Glomerular visceral epithelial cell (primary cell): ENCODE data around the gene RREB1.
"Not testable (repeated sequence)": the region's sequence is repeated elsewhere in the genome, so short reads cannot be mapped to it uniquely, and the experiment has no call there.

Experiments used
- DNase-seq: peaks from one replicate; pipeline ENCODE4 v3.0.0-alpha.2; 2016; ENCODE audit errors: extremely low spot score

Gene RREB1

DNA sequence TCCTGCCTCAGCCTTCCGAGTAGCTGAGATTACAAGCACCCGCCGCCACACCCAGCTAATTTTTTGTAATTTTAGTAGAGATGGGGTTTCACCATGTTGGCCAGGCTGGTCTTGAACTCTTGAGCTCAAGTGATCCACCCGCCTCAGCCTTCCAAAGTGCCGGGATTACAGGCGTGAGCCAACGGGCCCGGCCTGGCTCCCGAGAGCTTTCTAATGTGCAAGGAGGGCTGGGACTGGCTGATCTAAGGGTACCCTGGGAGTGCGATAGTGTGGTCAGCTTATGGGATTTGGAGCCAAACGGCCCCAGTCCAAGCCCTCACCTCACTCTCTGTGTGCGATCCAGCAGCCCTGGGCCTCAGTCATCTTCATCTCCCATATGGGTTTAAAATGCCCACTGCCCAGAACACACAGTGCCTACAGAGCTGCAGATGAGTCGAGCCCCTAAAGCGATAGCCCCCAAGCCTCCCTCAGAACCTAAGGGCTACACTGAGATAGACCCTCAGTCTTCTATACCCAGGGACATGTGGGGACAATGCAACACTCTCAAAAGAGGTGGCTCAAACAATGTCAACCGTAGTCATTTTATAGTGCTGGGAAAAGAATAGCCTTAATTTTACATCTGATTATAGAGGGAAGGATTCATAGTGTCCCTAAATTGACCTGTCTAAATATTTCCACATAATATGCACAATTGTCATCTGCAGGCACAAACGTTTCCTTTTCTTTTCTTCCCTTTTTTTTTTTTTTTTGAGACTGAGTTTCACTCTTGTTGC is 155.2 kb downstream of the RREB1 start:
- DNase-seq = no peak

DNA sequence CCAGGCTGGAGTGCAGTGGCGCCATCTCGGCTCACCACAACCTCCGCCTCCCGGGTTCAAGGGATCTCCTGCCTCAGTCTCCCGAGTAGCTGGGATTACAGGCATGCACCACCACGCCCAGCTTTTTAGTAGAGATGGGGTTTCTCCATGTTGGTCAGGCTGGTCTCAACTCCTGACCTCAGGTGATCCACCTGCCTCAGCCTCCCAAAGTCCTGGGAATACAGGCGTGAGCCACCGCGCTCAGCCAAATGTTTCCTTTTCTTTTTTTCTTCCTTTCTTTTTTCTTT is 155.7 kb downstream of the RREB1 start:
- not testable (repeated sequence) for DNase-seq

DNA sequence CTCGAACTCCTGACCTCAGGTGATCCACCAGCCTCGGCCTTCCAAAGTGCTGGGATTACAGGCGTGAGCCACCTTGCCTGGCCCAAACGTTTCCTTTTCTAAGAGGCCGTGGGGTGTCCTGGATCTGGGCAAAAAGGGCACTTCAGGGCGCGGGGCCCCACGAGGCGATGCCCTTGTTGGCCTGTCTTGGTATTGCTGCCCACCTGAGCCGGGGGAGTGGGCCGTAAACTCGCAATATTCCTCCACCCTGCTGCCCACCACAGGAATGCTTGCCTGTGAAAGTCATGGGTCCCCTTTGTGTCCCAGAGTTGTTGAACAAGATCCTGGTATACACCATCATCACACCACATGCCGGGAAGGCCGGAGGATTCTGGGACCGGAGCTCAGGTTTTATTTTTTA is 156.3 kb downstream of the RREB1 start:
- no peak for DNase-seq

DNA sequence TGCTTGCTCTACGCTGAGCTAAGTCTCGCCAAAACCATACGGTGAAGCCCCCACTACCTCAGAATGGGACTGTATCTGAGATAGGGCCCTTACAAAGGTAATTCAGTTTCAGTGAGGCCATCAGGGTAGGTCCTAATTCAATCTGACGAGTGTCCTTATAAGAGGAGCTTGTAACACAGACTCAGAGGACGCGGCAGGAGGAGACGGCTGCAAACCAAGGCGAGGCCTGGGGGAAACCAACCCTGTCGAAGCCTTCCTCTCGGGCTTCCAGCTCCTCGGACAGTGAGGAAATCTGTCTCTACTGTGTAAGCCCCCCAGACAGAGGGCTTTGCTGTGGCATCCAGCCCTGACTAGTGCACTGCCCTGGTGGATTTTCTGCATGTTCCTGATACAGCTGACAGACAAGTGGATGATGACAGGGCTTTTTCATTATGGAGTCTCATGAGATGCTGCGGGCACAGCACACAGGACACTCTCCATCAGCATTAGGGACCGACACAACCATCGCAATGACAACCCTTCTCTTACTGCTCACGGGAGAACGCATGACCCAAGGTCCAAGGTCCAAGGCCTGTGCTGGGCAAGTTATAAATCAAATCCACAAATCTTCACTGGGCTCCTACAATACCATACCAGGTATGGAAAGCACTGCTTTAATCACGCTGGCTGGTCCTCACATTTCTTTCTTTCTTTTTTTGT is 157.1 kb downstream of the RREB1 start:
- DNase-seq = no peak

DNA sequence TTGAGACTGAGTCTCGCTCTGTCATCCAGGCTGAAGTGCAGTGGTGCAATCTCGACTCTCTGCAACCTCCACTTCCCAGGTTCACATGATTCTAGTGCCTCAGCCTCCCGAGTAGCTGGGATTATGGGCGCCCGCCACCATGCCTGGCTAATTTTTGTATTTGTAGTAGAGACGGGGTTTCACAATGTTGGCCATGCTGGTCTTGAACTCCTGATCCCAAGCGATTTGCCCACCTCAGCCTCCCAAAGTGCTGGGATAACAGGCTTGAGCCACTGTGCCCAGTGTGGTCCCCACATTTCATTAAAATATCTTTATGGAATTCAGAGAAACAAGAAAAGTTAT is 157.6 kb downstream of the RREB1 start:
- not testable (repeated sequence) for DNase-seq

DNA sequence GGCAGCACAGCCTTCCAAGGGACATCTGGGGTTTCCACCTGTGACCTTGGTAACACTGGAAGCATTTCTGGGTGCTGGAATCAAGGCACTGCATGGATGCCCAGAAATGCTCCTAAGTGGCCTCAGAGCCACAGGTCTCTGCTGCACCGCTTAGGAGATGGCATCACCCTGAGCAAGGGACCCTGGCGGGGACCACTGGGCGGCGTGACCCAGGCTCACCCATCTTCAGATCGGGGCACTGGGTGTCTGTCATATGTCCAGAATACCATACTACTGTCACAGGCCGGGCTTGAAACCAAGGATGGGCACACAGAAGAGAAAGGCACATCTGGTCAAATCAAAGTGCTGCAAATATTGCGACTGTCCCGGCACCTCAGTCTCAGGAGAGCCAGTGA is 159.3 kb downstream of the RREB1 start:
- no peak for DNase-seq

DNA sequence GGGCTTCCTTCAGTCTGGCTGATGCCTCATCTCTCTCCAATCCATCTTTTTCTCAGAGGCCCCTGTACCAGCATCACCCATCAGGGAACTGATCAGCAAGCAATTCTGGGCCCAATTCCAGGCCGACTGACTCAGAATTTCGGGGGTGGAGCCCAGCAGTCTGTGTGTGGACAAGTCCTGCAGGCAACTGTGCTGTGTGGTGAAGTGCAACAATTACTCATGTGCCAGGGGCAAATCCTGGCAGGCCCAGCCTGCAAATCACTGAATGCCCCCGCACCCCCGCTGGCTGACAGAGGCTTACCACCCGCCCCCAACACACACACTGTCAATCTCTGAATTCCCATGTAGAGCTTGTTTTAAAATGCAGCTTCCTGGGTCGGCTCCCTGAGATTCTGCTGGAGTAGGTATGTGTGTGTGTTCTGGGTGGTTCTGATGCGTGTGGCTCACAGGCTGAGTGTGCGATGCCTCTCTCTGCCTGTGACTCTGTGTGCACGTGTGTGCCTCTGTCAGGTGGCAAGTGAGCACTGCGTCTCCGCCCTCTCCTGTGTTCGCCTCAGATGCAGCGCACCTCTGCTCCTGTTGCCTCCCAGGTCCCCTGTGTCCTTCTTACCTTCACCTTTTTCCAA is 159.8 kb downstream of the RREB1 start:
- DNase-seq = peak; percentile 91

DNA sequence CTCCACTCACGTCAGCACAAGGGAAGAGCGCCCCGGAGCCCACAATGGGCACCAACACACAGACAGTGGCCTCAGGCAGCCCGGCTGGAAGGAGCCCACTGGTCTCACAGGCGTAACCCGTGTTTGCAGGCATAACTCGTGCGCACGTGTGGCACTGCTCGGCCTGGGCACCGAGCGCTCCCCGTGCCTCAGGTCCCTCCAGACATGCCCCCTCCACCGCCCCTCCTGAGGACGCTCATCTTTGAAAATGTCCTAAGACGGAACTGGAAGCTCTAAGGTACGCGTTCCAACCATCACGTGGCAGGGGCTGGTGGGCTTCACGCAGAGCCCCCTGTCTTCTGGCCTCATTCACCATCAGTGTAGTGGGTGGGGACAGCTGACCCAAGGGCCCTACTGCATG is 160.6 kb downstream of the RREB1 start:
- no peak for DNase-seq

DNA sequence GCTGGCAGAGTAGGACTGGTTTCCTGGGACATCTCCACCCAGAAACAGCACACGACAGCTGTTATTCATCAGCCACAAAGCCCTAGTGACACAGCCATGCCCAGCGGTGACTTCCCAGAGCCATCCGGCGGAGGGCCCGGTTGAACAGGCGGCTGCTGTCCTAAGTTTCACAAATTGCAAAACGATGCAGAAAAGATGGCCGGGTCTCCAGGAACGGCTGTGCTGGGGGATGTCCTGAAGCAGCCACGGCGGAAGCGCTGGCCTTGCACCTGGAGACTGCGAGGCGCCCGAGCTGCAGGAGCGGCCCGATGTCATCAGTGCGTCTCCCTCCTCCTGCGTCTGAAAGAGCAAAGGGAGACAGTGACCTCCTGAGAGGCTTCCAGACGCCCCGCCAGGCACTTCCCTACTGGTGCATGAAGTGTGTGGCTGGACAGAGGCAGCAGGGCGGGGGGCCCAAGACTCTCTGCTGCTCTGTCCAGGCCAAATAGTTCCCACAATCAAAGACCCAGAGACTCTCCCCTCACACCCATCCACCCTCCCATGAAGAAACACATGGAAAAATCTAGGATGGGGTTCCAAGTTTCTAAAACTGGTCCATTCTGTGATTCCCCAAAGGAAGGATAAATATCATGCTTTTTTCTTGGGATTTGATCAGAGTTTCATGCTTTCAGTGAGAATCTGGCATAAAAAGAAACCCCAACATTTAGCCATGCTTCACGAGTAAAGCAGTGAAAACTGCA is 161.2 kb downstream of the RREB1 start:
- no peak for DNase-seq

DNA sequence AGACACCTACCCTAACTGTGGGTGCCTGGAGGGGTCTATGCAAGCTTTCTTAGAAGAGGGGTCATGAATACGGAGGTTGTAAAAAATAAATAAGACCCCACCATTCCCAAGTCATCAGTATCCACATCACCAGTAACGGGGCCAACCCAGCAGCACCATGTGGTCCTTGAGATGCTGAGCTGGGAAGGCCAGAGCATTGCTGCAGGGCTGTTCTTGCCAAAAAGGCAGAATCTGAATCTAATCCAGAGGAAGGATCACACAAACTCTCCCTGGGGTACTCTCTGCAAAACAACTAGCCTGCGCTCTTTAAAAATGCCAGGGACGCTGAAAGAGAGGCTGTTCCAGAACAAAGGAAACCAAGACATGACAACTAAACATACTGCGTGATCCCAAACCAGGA is 162.1 kb downstream of the RREB1 start:
- no peak for DNase-seq

DNA sequence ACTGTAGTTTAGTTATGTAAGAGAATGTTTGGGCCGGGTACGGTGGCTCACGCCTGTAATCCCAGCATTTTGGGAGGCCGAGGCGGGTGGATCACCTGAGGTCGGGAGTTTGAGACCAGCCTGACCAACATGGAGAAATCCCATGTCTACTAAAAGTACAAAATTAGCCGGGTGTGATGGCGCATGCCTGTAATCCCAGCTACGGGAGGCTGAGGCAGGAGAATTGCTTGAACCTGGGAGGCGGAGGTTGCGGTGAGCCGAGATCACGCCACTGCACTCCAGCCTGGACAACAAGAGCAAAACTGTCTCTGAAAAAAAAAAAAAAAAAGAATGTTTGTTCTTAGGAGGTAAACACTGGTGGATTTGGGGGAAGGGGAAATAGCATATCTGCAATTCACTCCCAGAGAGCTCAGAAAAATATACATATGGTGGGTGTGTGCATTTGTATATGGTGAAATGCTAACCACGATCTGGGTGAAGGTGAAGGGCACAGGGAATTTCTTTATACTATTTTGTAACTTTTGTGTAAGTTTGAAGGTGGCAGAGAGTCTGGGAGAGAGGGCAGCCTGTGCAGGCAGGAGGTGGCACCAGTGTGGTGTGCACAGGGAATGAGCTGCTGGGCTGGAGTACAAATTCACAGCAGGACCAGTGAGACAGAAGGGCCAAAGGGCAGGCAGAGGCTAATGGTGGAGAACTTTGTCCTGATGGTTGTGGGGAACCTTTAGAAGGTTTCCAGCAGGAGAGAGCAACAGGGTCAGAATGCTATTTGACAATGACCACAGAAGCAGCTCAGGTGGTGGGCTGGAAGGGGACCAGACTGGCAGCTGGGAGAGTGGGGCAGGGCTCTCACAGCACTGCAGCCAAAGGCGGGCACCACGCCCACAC is 162.8 kb downstream of the RREB1 start:
- DNase-seq = no peak

DNA sequence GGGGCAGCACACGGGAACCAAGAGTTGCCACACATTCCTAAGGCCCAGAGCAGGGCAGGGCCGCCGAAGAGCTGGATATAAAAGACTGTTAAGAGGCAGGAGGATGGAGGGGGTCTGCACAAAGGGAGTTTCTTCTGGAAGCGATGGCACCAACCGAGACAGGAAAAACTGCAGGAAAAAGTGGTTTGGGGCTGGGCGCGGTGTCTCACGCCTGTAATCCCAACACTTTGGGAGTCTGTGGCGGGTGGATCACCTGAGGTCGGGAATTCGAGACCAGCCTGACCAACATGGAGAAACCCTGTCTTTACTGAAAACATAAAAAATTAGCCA is 163.4 kb downstream of the RREB1 start:
- no peak for DNase-seq

DNA sequence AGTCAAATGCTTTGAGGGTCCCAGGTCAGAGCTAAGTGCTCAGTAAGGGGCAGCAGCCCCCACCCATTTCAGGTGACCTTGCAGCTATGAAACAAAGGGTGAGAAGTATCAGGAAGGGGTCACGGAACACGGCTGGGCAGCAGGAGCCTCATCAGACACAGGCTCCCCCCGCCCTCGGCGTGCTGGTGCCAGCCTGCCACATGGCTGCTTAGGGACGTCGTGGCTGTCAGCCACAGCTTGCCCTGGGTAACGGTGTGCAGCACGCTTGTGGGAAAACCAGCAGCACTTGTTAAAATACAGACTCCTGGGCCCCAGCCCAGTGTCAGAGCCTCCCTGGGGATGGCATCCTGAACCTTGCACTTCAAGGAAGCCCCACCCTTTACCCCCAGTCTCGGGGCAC is 165.9 kb downstream of the RREB1 start:
- no peak for DNase-seq

DNA sequence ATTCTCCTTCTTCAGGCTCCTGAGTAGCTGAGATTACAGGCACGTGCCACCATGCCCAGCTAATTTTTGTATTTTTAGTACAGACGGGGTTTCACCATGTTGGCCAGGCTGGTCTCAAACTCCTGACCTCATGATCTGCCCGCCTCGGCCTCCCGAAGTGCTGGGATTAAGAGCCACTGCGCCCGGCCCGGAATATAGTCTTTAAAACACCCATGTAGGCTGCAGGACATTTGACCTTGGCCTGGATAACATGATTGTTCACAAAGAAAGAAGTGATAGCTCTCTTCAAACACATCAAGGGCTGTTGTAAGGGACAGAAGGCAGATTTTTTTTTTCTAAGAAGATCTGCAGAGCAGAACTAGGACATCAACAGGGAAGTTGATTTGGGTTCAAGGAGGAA is 166.8 kb downstream of the RREB1 start:
- DNase-seq = not testable (repeated sequence)

DNA sequence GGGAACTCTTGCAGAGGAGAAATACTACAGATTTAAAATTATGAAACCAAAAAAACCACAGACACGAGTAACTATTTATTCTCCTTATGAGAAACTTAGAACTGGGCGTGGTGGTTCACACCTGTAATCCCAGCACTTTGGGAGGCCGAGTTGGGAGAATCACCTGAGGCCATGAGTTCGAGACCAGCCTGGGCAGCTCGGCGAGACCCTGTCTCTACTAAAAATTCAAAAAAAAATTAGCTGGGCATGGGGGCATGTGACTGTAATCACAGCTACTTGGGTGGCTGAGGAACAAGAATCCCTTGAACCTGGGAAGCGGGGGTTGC is 168.4 kb downstream of the RREB1 start:
- no peak for DNase-seq

DNA sequence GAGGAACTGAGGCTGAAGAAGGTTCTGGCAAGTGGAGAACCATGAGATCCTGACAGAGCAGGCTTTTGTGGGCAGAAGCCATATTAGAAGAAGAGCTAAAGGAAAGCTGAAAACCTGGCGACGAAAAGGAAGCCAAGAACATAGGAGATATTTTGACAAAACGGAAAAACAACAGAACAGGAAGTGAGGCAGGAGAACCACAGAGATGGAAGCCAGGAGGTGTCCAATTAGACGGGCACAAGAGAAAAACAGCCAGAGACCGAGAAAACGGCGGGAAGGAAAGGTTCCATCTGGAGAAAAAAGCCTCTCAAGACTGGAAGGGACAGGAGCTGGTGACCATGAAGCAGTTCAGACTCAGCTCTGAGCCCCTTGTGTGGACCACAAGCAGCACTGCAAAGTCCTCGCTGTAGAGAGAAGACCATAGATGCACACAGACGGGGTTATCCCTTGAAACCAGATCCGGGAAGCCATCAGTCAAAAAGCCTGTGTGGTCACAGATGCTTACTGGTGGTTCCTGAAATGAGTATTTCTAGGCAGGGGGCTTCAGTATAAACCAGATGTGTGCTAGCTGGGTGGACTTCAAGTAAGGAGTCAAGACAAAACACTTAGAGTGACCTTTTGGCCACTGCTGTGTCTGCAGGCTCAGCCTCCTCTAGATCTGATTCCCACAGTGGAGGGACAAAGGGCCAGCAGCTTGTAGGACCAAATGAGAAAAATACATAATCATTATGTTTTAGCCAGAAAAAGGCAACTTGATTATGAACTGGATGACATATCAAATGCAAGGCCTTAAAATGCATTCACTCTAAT is 174.5 kb downstream of the RREB1 start:
- DNase-seq = no peak

DNA sequence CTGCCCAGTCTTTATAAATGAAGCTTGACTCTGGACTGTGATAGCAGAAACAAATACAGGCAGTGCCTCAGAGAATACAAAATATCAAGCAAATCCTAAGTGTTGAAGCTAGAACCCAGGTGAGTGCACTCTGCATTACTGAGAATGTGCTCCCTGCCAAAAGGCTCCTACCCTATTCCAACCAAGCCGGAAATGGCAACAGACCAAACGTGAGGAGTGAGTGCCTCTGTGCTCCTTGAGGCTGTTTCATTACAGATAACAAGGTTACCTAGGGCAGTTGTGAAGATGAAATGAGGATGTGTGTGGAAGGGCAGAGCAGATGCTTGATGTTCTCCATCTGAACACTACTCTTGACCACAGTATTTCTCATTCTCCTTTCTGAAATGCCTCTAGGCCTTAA is 175.9 kb downstream of the RREB1 start:
- no peak for DNase-seq

DNA sequence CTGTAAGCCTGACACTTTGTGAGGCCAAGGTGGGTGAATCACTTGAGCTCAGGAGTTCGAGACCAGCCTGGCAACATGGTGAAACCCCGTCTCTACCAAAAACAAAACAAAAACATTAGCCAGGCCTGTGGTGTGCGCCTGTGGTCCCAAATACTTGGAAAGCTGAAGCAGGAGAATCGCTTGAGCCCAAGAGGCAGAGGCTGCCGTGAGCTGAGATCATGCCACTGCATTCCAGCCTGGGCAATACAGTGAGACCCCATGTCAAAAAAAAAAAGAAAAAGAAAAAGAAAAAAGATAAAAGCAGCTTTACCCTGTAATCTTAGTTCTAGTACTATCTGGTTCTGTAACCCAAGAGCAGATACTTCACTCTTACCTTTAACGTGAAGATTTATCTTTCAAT is 177.7 kb downstream of the RREB1 start:
- no peak for DNase-seq

DNA sequence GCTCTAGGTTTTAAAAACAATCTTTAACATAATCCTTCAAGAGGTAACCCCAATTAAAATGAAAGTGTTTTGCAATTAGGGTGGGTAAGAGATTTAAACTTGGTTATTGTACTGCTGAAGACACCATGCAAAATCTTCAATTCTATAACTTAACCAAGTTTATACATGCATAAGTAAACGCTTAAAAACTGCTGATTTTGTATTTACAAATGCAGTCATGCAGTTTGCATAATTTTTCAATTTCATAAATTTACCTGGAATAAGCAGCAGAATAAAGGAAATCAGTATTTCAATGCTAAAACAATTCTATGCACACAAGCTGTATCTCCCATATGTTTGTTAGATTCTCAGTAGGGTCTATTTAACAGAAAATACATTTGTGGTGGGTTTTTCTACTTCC is 182.3 kb downstream of the RREB1 start:
- no peak for DNase-seq

DNA sequence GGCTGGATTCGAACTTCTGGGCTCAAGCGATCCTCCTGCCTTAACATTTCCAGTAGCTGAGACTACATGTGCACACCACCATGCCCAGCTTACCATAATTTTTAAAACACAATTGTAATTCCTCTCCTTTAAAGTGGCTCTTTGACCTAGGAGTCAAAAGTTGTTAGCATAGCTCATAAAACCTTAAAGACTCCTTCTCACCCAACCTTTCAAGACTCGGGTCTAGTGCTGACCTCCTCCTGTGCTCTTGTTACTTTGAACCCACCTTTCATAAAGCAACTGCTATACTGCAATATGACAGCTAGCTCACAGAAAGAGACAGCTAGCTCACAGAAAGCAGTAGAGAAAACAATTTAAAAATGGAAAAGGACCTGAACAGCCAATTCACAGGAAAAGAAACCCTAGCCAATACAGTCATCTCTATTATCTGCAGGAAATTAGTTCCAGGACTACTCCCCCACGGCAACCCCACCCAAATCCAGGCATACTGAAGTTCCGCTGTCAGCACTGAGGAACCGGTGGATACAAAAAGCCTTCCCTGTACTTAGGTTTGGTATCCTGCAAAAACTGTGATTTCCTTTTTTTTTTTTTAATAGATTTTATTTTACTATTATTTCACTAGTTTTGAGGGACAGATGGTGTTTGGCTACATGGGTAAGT is 185.0 kb downstream of the RREB1 start:
- DNase-seq = no peak

DNA sequence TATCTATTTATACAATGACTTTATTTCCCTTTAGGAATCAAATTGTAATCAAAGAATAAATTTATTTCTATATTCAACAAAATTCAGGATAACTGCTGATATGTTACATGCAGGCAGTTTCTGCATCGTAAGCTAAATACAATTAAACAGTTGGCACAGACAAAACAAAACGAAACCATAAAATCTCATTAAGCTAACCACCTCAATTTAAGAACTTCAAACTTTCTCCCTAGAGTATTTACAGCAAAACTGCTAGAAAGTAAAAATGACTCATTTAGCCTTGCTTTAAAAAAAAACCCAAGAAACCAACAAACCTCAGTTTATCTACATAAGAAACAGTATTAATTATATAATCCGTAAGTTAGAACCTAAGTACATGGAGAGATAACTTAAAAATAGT is 188.2 kb downstream of the RREB1 start:
- DNase-seq = no peak
